Measurements from ENCODE around the gene MSL3B.

MSL3B gene

DNA sequence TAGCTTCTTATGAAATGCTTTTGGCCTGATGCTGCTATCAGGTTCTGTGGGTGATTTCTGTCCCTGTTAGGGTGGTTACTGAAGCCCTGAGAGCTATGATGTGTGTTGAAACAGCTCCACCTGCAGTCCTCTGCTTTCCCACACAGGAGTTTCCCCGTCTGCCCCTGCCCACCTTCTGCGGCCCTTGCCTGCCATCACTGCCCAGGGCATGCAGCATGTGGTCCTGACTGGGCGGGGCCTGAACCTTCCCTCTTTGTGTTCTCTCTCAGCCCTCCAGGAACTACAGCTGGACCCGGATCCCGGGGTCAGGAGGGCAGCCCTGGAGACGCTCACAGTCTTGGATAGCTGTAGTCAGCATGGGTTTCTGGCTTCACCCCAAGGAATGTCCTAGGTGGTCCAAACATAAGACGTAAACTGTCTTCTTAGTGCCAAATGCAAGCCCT lies 35.3 kb downstream of the MSL3B start:
- no peaks in the 10 kb centered on the region for H3K27me3 Mint-ChIP-seq
- no peak for DNase-seq
- H3K27ac Mint-ChIP-seq = no peak overlapping the region
- H3K36me3 Mint-ChIP-seq (ENCODE audit: low read depth) = peaks cover 32% of the 10 kb centered on the region
- no peak for ATAC-seq
- H3K4me1 Mint-ChIP-seq = no peaks in the 10 kb centered on the region
- H3K9me3 Mint-ChIP-seq = no peaks in the 10 kb centered on the region
- no peak overlapping the region for H3K4me3 Mint-ChIP-seq

DNA sequence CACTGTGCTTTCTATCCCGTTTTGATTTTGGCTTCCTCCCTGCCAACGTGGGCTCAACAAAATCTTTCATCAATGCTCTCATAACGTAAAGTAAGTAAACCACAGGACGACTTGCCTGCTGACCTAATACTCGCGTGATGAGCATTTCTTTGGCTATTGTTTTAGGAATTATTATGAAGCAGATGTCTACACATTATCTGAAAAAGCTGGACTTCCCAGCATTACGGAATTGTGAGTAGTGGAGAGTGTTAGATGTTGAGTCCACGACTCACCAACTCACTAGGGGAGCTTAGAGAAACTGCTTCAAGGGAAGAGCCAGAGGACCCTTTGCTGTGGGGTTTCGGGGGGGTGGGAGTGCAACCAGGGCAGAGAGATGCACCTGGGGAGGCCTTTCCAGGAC lies 35.8 kb downstream of the MSL3B start:
- no peak for DNase-seq
- Mint-ChIP-seq H3K27me3 (no peaks in the 10 kb centered on the region), H3K36me3 (ENCODE audit: low read depth) (peaks cover 27% of the 10 kb centered on the region), H3K4me3 (no peak overlapping the region), H3K27ac (no peak overlapping the region), H3K4me1 (no peaks in the 10 kb centered on the region), H3K9me3 (no peaks in the 10 kb centered on the region)
- ATAC-seq = no peak

DNA sequence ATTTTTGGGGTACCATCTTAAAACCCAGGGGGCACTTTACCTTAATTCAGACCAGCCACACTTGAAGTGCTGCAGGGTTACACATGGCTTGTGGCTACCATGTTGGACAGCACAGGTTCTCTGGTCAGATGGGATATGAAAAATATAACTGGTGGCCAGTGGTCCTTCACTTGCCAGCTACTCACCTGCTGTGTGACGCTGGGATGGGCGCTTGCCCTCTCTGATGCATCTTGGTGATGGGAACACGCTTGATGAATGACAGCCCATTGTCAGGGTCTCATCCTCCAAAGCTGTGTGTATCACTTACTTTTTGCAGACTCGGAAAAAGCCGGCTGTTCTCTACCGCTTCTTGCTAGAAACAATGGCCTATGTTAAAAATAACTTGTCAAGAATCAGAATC lies 36.3 kb downstream of the MSL3B start:
- ATAC-seq = no peak
- Mint-ChIP-seq H3K4me1 (no peaks in the 10 kb centered on the region), H3K36me3 (ENCODE audit: low read depth) (peaks cover 23% of the 10 kb centered on the region), H3K27me3 (no peaks in the 10 kb centered on the region), H3K4me3 (no peak overlapping the region), H3K27ac (no peak overlapping the region), H3K9me3 (no peaks in the 10 kb centered on the region)
- no peak for DNase-seq

DNA sequence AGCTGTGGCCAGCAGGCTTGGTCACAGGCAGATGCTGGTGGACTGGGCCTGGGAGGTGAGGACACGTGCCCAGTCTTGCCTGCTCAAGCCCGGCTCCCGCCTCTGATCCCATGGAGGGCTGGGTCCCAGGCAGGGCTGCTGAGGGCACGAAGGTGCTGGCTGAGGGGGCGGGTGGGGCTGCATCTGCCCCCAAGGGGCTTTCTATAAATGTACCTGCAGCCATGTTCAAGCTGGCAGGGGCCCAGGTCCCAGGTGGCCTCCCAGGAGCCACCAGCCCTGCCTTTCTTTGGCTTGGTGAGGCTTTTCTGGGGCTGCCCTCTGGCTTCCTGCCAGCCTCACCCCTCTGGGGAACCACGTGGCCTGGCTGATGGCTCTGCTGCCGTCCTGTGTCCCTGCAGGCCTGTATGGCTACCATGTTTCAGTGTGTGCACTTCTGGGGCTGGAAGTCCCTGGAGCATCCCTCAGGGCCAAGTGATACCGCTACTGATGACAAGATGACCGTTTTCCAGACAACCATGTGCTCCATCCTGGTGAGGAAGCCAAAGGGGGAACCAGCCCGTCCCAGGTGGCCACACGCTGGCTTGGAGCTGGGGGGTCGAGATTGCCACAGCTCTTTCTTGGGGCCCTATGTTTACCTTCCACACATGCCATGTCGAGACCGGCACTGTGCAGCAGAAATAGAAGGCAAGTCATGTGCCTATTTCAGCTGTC lies 37.0 kb downstream of the MSL3B start:
- Mint-ChIP-seq H3K27me3 (peaks cover 1% of the 10 kb centered on the region), H3K36me3 (ENCODE audit: low read depth) (peaks cover 16% of the 10 kb centered on the region), H3K4me3 (no peak overlapping the region), H3K4me1 (no peaks in the 10 kb centered on the region), H3K27ac (no peak overlapping the region), H3K9me3 (no peaks in the 10 kb centered on the region)
- ATAC-seq = no peak
- DNase-seq = no peak

DNA sequence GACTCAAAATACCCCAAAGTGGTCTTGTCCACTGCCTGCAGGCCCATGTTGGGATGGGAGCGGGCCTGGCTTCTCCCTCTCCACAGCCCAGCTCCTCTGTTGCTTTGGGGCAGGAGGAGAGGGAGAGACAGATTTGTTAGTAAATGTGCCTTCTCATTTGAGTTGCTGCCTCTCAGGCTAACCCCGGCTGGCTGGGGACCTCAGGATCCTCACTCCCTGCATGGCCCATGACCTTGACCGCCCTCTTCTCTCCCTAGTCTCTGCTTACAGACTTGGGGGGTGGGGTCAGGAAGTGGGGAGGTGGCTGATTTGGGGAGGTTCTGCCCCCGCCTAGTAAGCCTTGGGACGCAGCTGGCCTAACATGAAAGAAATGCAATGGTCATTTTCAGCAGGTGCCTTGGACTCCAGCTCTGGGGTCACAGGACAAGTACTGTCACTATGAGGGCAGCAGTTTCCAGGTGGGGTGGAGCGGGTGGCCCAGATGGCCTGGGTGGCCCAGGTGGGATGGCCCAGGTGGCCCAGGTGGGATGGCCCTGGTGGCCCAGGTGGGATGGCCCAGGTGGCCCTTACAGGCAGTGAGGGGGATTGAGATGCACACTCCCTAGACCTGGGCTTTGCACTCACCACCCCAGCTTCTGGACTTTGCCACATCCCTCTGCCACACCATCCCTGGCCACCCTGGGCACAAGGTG lies 37.9 kb downstream of the MSL3B start:
- peaks cover 4% of the 10 kb centered on the region for H3K27me3 Mint-ChIP-seq
- ATAC-seq = no peak
- no peak overlapping the region for H3K4me3 Mint-ChIP-seq
- no peak for DNase-seq
- peaks cover 10% of the 10 kb centered on the region for H3K36me3 Mint-ChIP-seq (ENCODE audit: low read depth)
- H3K9me3 Mint-ChIP-seq = no peaks in the 10 kb centered on the region
- no peak overlapping the region for H3K27ac Mint-ChIP-seq
- no peaks in the 10 kb centered on the region for H3K4me1 Mint-ChIP-seq

DNA sequence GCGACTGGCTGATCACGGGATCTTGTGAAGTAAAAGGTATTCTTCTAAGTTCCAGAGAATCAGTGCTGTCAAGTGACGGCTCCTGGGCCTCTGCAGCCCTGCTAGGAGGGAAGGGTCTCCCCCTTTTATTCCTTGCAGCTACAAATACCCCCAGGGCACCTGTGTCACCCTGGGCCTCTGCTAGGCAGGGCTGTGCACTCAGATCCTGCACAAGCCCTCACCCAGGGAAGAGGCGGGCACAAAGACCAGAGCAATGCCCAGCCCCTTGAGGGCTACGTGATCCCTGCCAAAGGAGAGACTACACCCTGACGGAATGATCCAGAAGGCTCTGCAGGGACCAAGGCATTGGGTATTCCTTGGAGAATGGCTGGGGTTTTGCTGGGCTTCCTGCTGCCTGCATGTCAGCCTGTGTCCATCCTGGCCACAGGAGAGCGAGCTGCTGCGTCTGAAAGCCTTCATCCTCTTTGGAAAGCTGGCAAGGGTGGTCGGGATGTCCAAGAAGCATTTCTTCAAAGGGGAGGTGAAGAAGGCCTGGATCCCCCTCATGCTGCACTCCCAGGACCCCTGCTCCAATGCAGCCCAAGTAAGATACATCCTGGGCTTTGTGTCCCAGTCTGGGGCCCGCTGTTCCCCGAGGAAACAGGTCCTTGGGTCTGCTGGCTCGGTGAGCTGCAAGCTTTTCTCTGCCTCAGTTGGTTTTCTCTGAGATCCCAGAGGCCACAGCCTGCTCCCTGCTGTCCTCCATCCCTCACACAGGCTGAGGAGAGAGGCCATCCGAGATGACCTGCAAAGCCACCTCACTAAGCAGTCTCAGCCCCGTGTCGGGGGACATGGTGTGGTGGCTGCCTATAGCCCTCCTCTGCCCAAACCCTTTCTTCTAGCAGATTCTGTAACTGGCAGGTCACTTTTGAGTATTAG lies 38.7 kb downstream of the MSL3B start:
- H3K4me1 Mint-ChIP-seq = no peaks in the 10 kb centered on the region
- peaks cover 4% of the 10 kb centered on the region for H3K27me3 Mint-ChIP-seq
- DNase-seq (no peak), ATAC-seq (no peak)
- no peak overlapping the region for H3K4me3 Mint-ChIP-seq
- no peaks in the 10 kb centered on the region for H3K9me3 Mint-ChIP-seq
- H3K27ac Mint-ChIP-seq = no peak overlapping the region
- H3K36me3 Mint-ChIP-seq (ENCODE audit: low read depth) = peaks cover 2% of the 10 kb centered on the region

DNA sequence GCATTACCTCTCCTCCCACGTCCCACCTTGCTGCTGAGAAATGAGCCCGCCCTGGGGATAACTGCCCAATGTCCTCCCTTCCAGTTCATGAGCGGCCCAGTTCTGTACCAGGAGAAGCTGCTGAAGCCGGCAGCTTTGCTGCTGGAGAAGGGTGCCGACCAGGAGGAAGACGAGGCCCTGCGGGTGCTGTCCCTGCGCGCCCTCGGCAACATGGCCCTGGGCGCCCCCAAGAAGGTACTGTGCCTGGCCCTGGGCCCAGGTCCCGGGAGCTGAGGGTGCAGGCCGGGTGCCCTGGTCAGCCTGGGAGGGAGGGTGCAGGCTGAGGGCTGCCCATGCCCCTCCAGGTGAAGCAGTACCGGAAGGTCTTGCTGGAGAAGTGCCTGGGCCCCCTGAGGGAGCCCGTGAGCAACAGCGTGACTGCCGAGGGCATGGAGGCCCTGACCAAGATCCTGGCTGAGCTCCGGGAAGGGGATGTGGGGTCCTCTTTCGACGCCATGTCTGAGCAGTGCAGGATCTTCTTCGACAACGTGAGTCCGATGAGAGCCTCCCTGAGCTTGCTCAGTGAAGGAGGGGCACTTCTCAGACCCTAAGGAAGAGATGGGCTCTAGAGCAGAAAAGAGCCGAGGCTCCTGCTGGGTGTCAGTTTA lies 39.5 kb downstream of the MSL3B start:
- no peak for ATAC-seq
- no peak overlapping the region for H3K4me3 Mint-ChIP-seq
- H3K4me1 Mint-ChIP-seq = no peaks in the 10 kb centered on the region
- H3K36me3 Mint-ChIP-seq (ENCODE audit: low read depth) = no peaks in the 10 kb centered on the region
- DNase-seq = no peak
- no peak overlapping the region for H3K27ac Mint-ChIP-seq
- H3K9me3 Mint-ChIP-seq = no peaks in the 10 kb centered on the region
- peaks cover 4% of the 10 kb centered on the region for H3K27me3 Mint-ChIP-seq

DNA sequence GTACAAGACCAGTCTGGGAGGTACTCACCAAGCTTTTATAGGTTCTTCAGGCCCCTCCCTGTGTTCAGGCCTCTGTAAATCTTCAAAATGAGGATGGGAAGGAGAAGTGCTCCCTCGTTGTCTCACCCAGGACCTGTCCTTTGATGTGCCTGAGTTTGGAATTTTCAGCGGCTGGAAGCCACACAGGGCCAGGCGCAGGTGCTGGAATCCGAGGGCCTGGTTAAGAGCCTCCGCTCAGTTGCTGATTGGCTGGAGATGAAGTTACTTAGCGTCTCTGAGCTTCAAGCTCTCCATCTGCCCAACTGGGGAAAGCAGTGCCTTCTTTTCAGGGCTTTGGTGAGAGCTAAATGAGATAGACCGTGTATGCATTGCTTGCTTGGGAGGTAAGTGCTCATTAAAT lies 43.8 kb downstream of the MSL3B start:
- Mint-ChIP-seq H3K4me3 (no peak overlapping the region), H3K36me3 (ENCODE audit: low read depth) (no peaks in the 10 kb centered on the region), H3K4me1 (no peaks in the 10 kb centered on the region), H3K27ac (no peak overlapping the region), H3K9me3 (no peaks in the 10 kb centered on the region), H3K27me3 (peaks cover 4% of the 10 kb centered on the region)
- no peak for ATAC-seq
- no peak for DNase-seq

DNA sequence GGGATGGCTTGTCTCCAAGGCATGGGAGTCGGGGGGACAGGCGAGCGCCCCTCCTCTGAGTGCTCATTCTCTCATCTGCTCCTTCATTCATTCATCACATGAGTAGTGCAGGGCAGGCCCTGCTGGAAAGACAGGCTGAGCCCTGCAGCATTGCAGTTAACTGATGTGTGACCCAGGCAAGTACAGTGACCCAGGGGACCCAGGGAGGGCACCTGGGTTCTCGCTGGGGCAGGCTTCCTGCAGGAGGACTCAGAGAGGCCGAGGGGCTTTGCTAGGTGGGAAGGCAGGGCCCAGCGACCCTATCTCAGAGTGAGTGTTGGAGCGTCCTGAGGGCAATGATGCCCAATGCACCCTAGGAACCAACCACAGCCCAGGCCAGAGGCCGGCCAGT lies 44.5 kb downstream of the MSL3B start:
- no peak for ATAC-seq
- no peaks in the 10 kb centered on the region for H3K36me3 Mint-ChIP-seq (ENCODE audit: low read depth)
- no peak for DNase-seq
- H3K27ac Mint-ChIP-seq = no peak overlapping the region
- no peaks in the 10 kb centered on the region for H3K4me1 Mint-ChIP-seq
- peaks cover 4% of the 10 kb centered on the region for H3K27me3 Mint-ChIP-seq
- H3K9me3 Mint-ChIP-seq = no peaks in the 10 kb centered on the region
- H3K4me3 Mint-ChIP-seq = no peak overlapping the region

DNA sequence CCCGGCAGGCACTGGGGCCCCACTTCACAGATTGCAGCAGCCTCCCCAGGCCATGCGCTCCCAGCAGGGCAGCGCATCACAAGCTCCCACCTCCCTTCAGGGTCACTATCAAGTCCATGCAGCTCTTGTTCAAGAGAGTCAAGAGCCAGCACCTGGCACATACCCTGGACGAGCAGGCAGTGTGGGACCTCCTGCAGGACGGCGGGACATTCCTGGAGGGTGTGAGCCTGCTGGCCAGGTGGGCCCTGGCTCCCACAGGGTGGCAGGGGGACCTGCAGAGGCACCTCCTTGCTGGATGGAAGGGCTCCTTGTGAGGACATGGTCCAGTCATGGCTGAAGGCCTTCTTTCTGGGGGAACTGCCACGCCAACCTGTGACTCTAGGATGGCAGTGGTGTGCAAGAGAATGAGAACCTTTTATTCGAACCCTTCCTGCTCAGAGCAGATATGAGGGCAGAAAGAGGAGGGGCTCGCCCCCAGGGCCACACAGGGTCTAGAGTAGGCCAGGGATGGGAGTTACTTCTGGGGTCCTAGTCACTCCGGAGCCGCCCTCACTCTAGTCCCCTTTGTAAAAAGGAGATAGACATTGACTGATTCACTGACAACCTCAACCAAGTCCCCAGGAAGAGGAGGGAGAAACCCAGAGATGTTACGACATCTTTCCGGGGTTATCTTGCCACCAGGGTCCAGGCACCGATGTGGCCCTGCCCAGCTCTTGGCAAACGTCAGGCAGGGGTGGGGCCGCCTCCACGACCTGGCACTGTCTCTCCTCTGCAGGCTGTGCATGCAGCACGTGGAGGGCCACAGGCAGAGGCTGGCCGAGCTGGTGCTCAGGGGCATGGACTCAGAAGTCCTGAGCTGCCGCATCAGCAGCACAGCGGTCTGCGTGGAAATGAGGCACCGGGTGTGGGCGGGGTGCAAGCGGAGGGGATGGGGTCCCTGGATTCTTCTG lies 45.1 kb downstream of the MSL3B start:
- H3K27me3 Mint-ChIP-seq = peaks cover 6% of the 10 kb centered on the region
- DNase-seq = no peak
- no peak overlapping the region for H3K4me3 Mint-ChIP-seq
- H3K27ac Mint-ChIP-seq = no peak overlapping the region
- H3K9me3 Mint-ChIP-seq = no peaks in the 10 kb centered on the region
- ATAC-seq = no peak
- no peaks in the 10 kb centered on the region for H3K4me1 Mint-ChIP-seq
- H3K36me3 Mint-ChIP-seq (ENCODE audit: low read depth) = no peaks in the 10 kb centered on the region

DNA sequence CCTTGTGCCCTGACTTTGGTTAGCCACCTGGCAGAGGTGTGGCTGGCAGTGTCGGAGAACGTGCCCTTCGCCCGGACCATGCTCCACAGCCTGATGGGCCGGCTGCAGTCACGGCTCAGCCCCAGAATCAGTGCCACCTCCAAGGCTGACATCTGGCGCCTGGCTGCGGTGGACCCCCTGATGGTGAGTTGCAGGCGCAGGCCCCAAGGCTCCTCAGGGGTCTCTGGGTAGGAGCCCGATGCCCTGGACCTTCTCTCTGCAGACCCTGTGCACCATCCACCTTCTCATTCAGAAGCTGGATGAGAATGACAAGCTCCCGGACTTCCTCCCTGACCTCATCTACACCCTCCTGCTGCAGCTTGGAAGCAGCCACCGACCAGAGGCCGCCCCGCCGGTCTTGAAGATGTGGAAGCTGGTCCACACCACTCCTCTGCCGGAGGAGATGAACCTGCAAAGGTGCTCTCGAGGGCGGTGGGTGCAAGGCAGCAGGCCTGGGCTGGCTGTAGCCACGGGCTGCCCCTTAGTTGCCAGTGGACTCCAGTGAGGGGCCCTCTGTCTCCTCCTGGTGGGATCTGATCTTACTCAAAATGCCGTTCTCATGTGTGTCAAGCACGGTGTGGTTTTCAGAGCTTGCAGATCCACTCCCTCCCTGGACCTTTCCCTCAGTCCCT lies 46.0 kb downstream of the MSL3B start:
- Mint-ChIP-seq H3K27ac (no peak overlapping the region), H3K4me3 (no peak overlapping the region), H3K27me3 (peaks cover 8% of the 10 kb centered on the region), H3K9me3 (no peaks in the 10 kb centered on the region), H3K4me1 (no peaks in the 10 kb centered on the region), H3K36me3 (ENCODE audit: low read depth) (no peaks in the 10 kb centered on the region)
- ATAC-seq (no peak), DNase-seq (no peak)

DNA sequence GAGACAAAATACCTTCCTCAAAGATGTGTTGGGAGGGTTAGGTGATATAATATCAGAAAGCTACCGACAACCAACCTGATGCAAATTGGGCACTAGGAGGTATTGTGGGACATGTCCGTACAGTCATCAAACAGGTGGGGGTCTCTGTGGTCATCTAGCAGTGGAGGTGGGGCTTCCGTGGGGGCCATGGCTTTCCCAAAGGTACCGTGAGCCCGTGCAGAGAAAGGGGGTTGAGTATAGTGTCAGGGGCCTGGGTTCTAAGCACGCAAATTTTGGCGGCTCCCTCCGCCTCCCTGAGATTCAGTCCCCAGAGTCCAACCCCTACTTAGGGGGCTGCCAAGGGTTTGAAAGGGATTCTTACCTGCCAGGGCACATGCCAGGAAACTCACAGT lies 46.5 kb downstream of the MSL3B start:
- Mint-ChIP-seq H3K9me3 (no peaks in the 10 kb centered on the region), H3K4me1 (no peaks in the 10 kb centered on the region), H3K4me3 (no peak overlapping the region), H3K36me3 (ENCODE audit: low read depth) (no peaks in the 10 kb centered on the region), H3K27me3 (peaks cover 8% of the 10 kb centered on the region), H3K27ac (no peak overlapping the region)
- no peak for ATAC-seq
- DNase-seq = no peak

DNA sequence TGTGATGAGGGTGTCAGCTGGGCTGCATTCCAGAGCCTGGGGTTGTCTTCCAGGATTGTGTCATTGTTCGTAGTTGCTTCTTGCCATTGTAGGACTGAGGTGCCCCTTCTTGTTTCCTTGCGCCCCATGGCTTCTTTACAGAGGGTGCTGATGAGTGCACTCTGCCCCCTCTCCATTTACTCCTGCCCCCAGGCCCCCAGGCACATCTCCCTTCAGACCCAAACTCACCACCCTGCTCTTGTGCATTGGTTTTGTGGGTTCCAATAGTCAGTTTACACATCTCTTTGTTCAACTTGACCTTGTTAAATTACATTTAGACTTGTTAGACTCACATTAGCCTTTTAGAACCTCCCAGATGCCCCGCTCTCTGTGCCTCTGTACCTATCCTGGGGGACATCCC lies 47.0 kb downstream of the MSL3B start:
- no peaks in the 10 kb centered on the region for H3K9me3 Mint-ChIP-seq
- no peak for DNase-seq
- no peak overlapping the region for H3K4me3 Mint-ChIP-seq
- no peak for ATAC-seq
- H3K4me1 Mint-ChIP-seq = no peaks in the 10 kb centered on the region
- H3K36me3 Mint-ChIP-seq (ENCODE audit: low read depth) = no peaks in the 10 kb centered on the region
- peaks cover 7% of the 10 kb centered on the region for H3K27me3 Mint-ChIP-seq
- no peak overlapping the region for H3K27ac Mint-ChIP-seq

All from activated naive CD8-positive, alpha-beta T cell treated with anti-CD3 and anti-CD28 coated beads, Interleukin-2, amount 50 U/mL, for 24 hours (primary cell).